Neural progenitor cell (in vitro differentiated cells): ENCODE measurements around the gene ALK.

Source experiments
- CTCF ChIP-seq: fragments of 200-600 bp; sonication (generic); IDR thresholded peaks from 2 replicates; pipeline ENCODE4 v1.5.1; 2017; ENCODE audit warnings: antibody characterized with exemption, mild to moderate bottlenecking
- EZH2 ChIP-seq: fragments of 200-600 bp; sonication (generic); IDR thresholded peaks from 2 replicates; pipeline ENCODE4 v1.6.1; 2017; ENCODE audit warnings: antibody characterized with exemption, mild to moderate bottlenecking, moderate library complexity

GRCh38 chr2:29657674-29658073, 263.7 kb downstream of the ALK start:
- TF ChIP-seq CTCF, result no peak
- TF ChIP-seq EZH2, result no peak
